ENCODE measurements around the gene FPR1. TPM values are rescaled to one million over a fixed set of nuclear protein-coding genes. Genes with fewer than 3 reads are reported as not detected.

The FPR1 gene
- total and polyA plus RNA-seq, 2 of the 8 experiments (the other 6 are each of a cell fraction or from before 2014, with no cell fraction given): 0.11 TPM; not detected in 1

- Histone ChIP-seq H3K27me3 (replicated peaks in 1 of 4; ENCODE audit: control insufficient read depth in 3 of 4, extremely low read depth in 1 of 4, insufficient read depth in 3 of 4, low read length in 3 of 4) (no peaks in the 10 kb centered on the region), H2BK15ac (ENCODE audit: low read length) (no peak overlapping the region), H4K8ac (ENCODE audit: extremely low read depth, insufficient read depth, low read length) (no peak overlapping the region), H3K18ac (ENCODE audit: extremely low read depth, low read length) (no peak overlapping the region), H3K14ac (ENCODE audit: insufficient read length) (no peak overlapping the region), H3K56ac (replicated peaks; ENCODE audit: insufficient read length, low read depth, low read length) (no peak overlapping the region), H2AK5ac (ENCODE audit: low read depth, low read length) (no peak overlapping the region), H3K23me2 (ENCODE audit: low read depth, low read length) (no peaks in the 10 kb centered on the region; the same call in 1 of the 2 replicates), H2BK5ac (ENCODE audit: low read depth, low read length) (no peak overlapping the region), H3K4me2 (ENCODE audit: insufficient read depth in 1 of 2, low read depth in 2 of 2, low read length in 2 of 2) (no peak overlapping the region), H3K79me2 (ENCODE audit: control insufficient read depth in 1 of 2, insufficient read depth in 2 of 2, low read length in 2 of 2) (no peaks in the 10 kb centered on the region), H3K23ac (ENCODE audit: insufficient read length) (no peak overlapping the region), H3K4me3 (ENCODE audit: extremely low read depth in 1 of 4, insufficient read depth in 2 of 4, low read depth in 3 of 4, low read length in 4 of 4) (no peak overlapping the region), H4K20me1 (replicated peaks in 1 of 2; ENCODE audit: control insufficient read depth in 1 of 2, insufficient read depth in 2 of 2, low read length in 2 of 2) (no peaks in the 10 kb centered on the region), H2BK12ac (ENCODE audit: low read depth, low read length) (no peak overlapping the region), H3K4ac (replicated peaks; ENCODE audit: insufficient read length, low read depth, low read length) (no peak overlapping the region), H2BK120ac (replicated peaks; ENCODE audit: low read depth, low read length) (no peak overlapping the region), H3K9ac (replicated peaks in 1 of 4; ENCODE audit: extremely low read depth in 1 of 4, low read depth in 3 of 4, low read length in 3 of 4) (no peak overlapping the region), H3K9me3 (ENCODE audit: insufficient read depth in 2 of 2, low read depth in 1 of 2, low read length in 1 of 2) (peaks cover 7 to 11% of the 10 kb centered on the region in 2 experiments; a peak in 2 of 4 replicates), H3K36me3 (ENCODE audit: control insufficient read depth in 2 of 4, insufficient read depth in 4 of 4, low read length in 3 of 4) (no peaks in the 10 kb centered on the region), H3K79me1 (ENCODE audit: low read depth, low read length) (no peaks in the 10 kb centered on the region), H4K5ac (ENCODE audit: insufficient read length, low read depth, low read length) (no peak overlapping the region), H2BK20ac (ENCODE audit: low read length) (no peak overlapping the region), H4K91ac (replicated peaks; ENCODE audit: insufficient read length, low read length) (no peak overlapping the region), H2AFZ (ENCODE audit: low read length) (no peak overlapping the region), H3K27ac (ENCODE audit: low read depth, low read length) (no peak overlapping the region), H3K4me1 (replicated peaks in 1 of 4; ENCODE audit: control insufficient read depth in 3 of 4, insufficient read depth in 4 of 4, low read length in 3 of 4) (no peaks in the 10 kb centered on the region)
- DNase-seq (ENCODE audit: low read depth in 1 of 2, low spot score in 2 of 2) (no peak), FAIRE-seq (no peak)
- CTCF ChIA-PET (ENCODE audit: partially characterized antibody): interaction anchor here (0.7 to 1.3 kb wide), 2 partner anchors 64 to 73 kb away, joined by 3 read pairs; no protein-coding TSS in a partner anchor
- 93% methylated on average over 6 of the region's 7 CpGs; no CpG with 5 or more reads in 1 of the 2 experiments for WGBS, 2 experiments (ENCODE audit: extremely low coverage in 1 of 2, insufficient coverage in 1 of 2, insufficient read length in 1 of 2, insufficient replicate concordance in 2 of 2, low coverage in 1 of 2, low lambda C conversion rate in 2 of 2, missing lambda C conversion rate in 1 of 2)
- POLR2A ChIA-PET (ENCODE audit: partially characterized antibody): no interaction called here
- TF ChIP-seq BRCA1 (IDR thresholded peaks at IDR 0.05; ENCODE audit: low read depth, low read length) (no peak), SP1 (IDR thresholded peaks at IDR 0.05; ENCODE audit: low read depth, low read length) (no peak), TAF7 (optimal IDR thresholded peaks at IDR 0.05; ENCODE audit: borderline replicate concordance, low read depth, low read length) (no peak), SP4 (IDR thresholded peaks at IDR 0.05; ENCODE audit: low read length) (no peak), TBP (IDR thresholded peaks at IDR 0.05; ENCODE audit: low read depth, low read length) (no peak), HDAC2 (IDR thresholded peaks at IDR 0.05; ENCODE audit: borderline replicate concordance in 1 of 2, low read depth in 2 of 2, low read length in 2 of 2) (no peak), SP2 (IDR thresholded peaks at IDR 0.05; ENCODE audit: low read length) (no peak), CTBP2 (IDR thresholded peaks at IDR 0.05; ENCODE audit: borderline replicate concordance, insufficient read depth, insufficient read length, low read length) (no peak), NANOG (IDR thresholded peaks at IDR 0.05; ENCODE audit: insufficient read depth, low read depth, low read length, poor library complexity, severe bottlenecking) (no peak), EZH2 (IDR thresholded peaks at IDR 0.05; ENCODE audit: low read depth, low read length, severe bottlenecking) (no peak), FOSL1 (IDR thresholded peaks at IDR 0.05; ENCODE audit: insufficient read depth, low read depth, low read length) (no peak), RFX5 (IDR thresholded peaks at IDR 0.05; ENCODE audit: borderline replicate concordance, low read depth, low read length) (no peak)
These were observed 49.0 kb upstream of the FPR1 start for GRCh38 chr19:51800473-51801244.
